HL-60 (cell line): ENCODE measurements around the gene MYO1D.

Experiments used
- DNase-seq, 2 experiments: peaks; one replicate each; pipeline ENCODE4 v3.0.0-alpha.2; 2010 to 2020; ENCODE audit warnings: low read depth in 1 of 2, low spot score in 1 of 2
- H3K27ac ChIP-seq: fragments of 250-450 bp; sonication (Bioruptor Pico); replicated peaks from 2 replicates; pipeline ENCODE4 v1.5.1; 2020; ENCODE audit warnings: mild to moderate bottlenecking, moderate library complexity
- H3K27me3 ChIP-seq: fragments of 250-450 bp; sonication (Bioruptor Pico); 2 replicates; pipeline ENCODE4 v1.5.1; 2021; ENCODE audit warnings: mild to moderate bottlenecking, moderate library complexity; ENCODE audit not compliant: insufficient read depth, poor library complexity, severe bottlenecking
- H3K4me3 ChIP-seq: replicated peaks from 2 replicates; pipeline ENCODE4 v1.5.1; 2011; ENCODE audit warnings: mild to moderate bottlenecking, control low read depth, low read length; ENCODE audit not compliant: insufficient read depth
- CTCF ChIP-seq: IDR thresholded peaks from one replicate; pipeline ENCODE4 v1.5.1; 2011; ENCODE audit warnings: low read length, control low read depth, inconsistent platforms; ENCODE audit not compliant: insufficient read depth
- GABPA ChIP-seq: IDR thresholded peaks from 2 replicates; pipeline ENCODE4 v1.6.1; 2012; ENCODE audit warnings: low read depth
- POLR2AphosphoS5 ChIP-seq: IDR thresholded peaks from 2 replicates; pipeline ENCODE4 v1.6.1; 2012; ENCODE audit warnings: low read depth
- REST ChIP-seq: IDR thresholded peaks from 2 replicates; pipeline ENCODE4 v1.6.1; 2012; ENCODE audit warnings: low read depth; ENCODE audit not compliant: insufficient replicate concordance
- SPI1 ChIP-seq: IDR thresholded peaks from 2 replicates; pipeline ENCODE4 v1.6.1; 2012; ENCODE audit warnings: low read depth, mild to moderate bottlenecking, borderline replicate concordance

Gene MYO1D

GRCh38 chr17:32862940-32863339 lies 14.0 kb downstream of the MYO1D start:
- H3K27ac ChIP-seq, result no peak overlapping the region
- H3K27me3 ChIP-seq, result no peaks in the 10 kb centered on the region
- no peak overlapping the region for H3K4me3 ChIP-seq
- no peak for DNase-seq
- TF ChIP-seq SPI1 (no peak), POLR2AphosphoS5 (no peak), CTCF (no peak), REST (no peak), GABPA (no peak)

- DNase-seq, result no peak
- no peak overlapping the region for H3K4me3 ChIP-seq
- H3K27me3 ChIP-seq, result no peaks in the 10 kb centered on the region
- H3K27ac ChIP-seq, result no peak overlapping the region
- no peak for TF ChIP-seq SPI1
Measured at GRCh38 chr17:32861981-32862380, 14.9 kb downstream of the MYO1D start.

GRCh38 chr17:32859857-32860525 lies 16.9 kb downstream of the MYO1D start:
- Histone ChIP-seq H3K27me3 (no peaks in the 10 kb centered on the region), H3K4me3 (no peak overlapping the region), H3K27ac (no peak overlapping the region)
- no peak for DNase-seq
- TF ChIP-seq SPI1 (no peak), POLR2AphosphoS5 (no peak), GABPA (no peak), CTCF (no peak), REST (no peak)

- no peak overlapping the region for H3K27ac ChIP-seq
Measured at GRCh38 chr17:32855620-32856019, 21.3 kb downstream of the MYO1D start.

GRCh38 chr17:32854832-32855389 lies 22.0 kb downstream of the MYO1D start:
- H3K27ac ChIP-seq, result no peak overlapping the region
- no peak for TF ChIP-seq GABPA
- no peak for TF ChIP-seq POLR2AphosphoS5
- no peak for TF ChIP-seq SPI1
- no peak for TF ChIP-seq REST
- no peak for TF ChIP-seq CTCF
- H3K27me3 ChIP-seq, result peaks cover 2% of the 10 kb centered on the region
- H3K4me3 ChIP-seq, result no peak overlapping the region
- DNase-seq, result no peak

More at GRCh38 chr17:32855620-32856019, 21.3 kb downstream of the MYO1D start:
- Histone ChIP-seq H3K27me3 (peaks cover 2% of the 10 kb centered on the region), H3K4me3 (no peak overlapping the region)
- no peak for DNase-seq
- no peak for TF ChIP-seq SPI1
- no peak for TF ChIP-seq GABPA
